ENCODE measurements around the gene ZNF557. TPM values are rescaled to one million over a fixed set of nuclear protein-coding genes. Genes with fewer than 3 reads are reported as not detected.

Gene ZNF557
- total RNA-seq, 1 experiment from 2014 or later: 7.8 TPM

- ATAC-seq (no peak), DNase-seq (ENCODE audit: low read depth, low spot score) (no peak)
- RAD21 ChIA-PET (ENCODE audit: low non-redundant PET in 1 of 2, low total read pairs in 2 of 2, uncharacterized antibody in 2 of 2, unreplicated experiment in 2 of 2): no interaction called here
- POLR2A ChIA-PET: interaction anchor here (0.6 kb wide), 1 partner anchor 89 kb away, joined by 5 read pairs; no protein-coding TSS in a partner anchor
- Histone ChIP-seq H3K36me3 (ENCODE audit: control insufficient read depth in 1 of 2, insufficient read depth in 2 of 2, low read length in 2 of 2) (0 out of 4 replicates have a peak, but pooled peaks cover 0 to 8% of the 10 kb centered on the region in 2 experiments), H4K20me1 (ENCODE audit: insufficient read depth) (no peaks in the 10 kb centered on the region), H3K27me3 (ENCODE audit: insufficient read depth, low read length) (no peaks in the 10 kb centered on the region), H3K9ac (ENCODE audit: low read length) (no peak overlapping the region), H3K4me3 (replicated peaks in 1 of 2; ENCODE audit: low read depth in 1 of 2, low read length in 2 of 2) (no peak overlapping the region), H3K9me3 (ENCODE audit: control insufficient read depth in 1 of 2, insufficient read depth in 1 of 2, low read depth in 1 of 2, low read length in 2 of 2) (no peaks in the 10 kb centered on the region), H3K4me2 (ENCODE audit: low read length) (no peak overlapping the region), H2AFZ (ENCODE audit: low read depth, low read length, poor library complexity, severe bottlenecking) (no peak overlapping the region), H3K79me2 (ENCODE audit: insufficient read depth, low read length) (no peaks in the 10 kb centered on the region), H3K4me1 (ENCODE audit: control insufficient read depth in 1 of 2, insufficient read depth in 2 of 2, low read length in 2 of 2) (no peaks in the 10 kb centered on the region), H3K27ac (ENCODE audit: low read depth, low read length) (no peak overlapping the region), H3K9me2 (ENCODE audit: insufficient read depth) (no peaks in the 10 kb centered on the region)
- BruUV-seq (replicated peaks): no TSS peak
- intact Hi-C loops (cut with micrococcal nuclease): no loop called here
- TF ChIP-seq ATF3 (IDR thresholded peaks at IDR 0.05): no peak
- no peak for TF ChIP-seq SP1 (IDR thresholded peaks at IDR 0.05; ENCODE audit: low read depth)
- TF ChIP-seq EZH2phosphoT487 (IDR thresholded peaks at IDR 0.05; ENCODE audit: borderline replicate concordance): no peak
- no peak for TF ChIP-seq SRF (IDR thresholded peaks at IDR 0.05; ENCODE audit: low read depth)
- no peak for TF ChIP-seq ZFX (IDR thresholded peaks at IDR 0.05)
- no peak for TF ChIP-seq POLR2A (IDR thresholded peaks at IDR 0.05; ENCODE audit: borderline replicate concordance, extremely low read depth, insufficient read depth, insufficient read length)
- no peak for TF ChIP-seq FOSL1 (IDR thresholded peaks at IDR 0.05; ENCODE audit: low read depth)
- no peak for TF ChIP-seq CBX3 (IDR thresholded peaks at IDR 0.05; ENCODE audit: low read depth)
- CTCF ChIA-PET: no interaction called here
Observed at GRCh38 chr19:7126132-7126531, 56.6 kb downstream of the ZNF557 start.

GRCh38 chr19:7130043-7130442, 60.5 kb downstream of the ZNF557 start:
- ATAC-seq (no peak), DNase-seq (ENCODE audit: low read depth, low spot score) (no peak)
- intact Hi-C loops (cut with micrococcal nuclease): no loop called here
- CTCF ChIA-PET: no interaction called here
- H3K4me2 ChIP-seq (ENCODE audit: low read length): no peak overlapping the region
- RAD21 ChIA-PET (ENCODE audit: low non-redundant PET in 1 of 2, low total read pairs in 2 of 2, uncharacterized antibody in 2 of 2, unreplicated experiment in 2 of 2): no interaction called here
- H3K9ac ChIP-seq (ENCODE audit: low read length): no peak overlapping the region
- no peak for TF ChIP-seq ZNF274 (IDR thresholded peaks at IDR 0.05; ENCODE audit: low read depth, low read length)
- no peak for TF ChIP-seq RAD21 (IDR thresholded peaks at IDR 0.05; ENCODE audit: low read depth)
- TF ChIP-seq SIN3A (IDR thresholded peaks at IDR 0.05; ENCODE audit: low read depth): no peak
- TF ChIP-seq MAX (IDR thresholded peaks at IDR 0.05): no peak
- TF ChIP-seq CEBPB (IDR thresholded peaks at IDR 0.05; ENCODE audit: low read depth): no peak
- no peak for TF ChIP-seq TCF7L2 (IDR thresholded peaks at IDR 0.05; ENCODE audit: borderline replicate concordance, extremely low read depth, insufficient read depth, insufficient read length)
- TF ChIP-seq YY1 (IDR thresholded peaks at IDR 0.05; ENCODE audit: extremely low read depth, insufficient replicate concordance, low read depth, low read length): no peak
- no peak for TF ChIP-seq SRF (IDR thresholded peaks at IDR 0.05; ENCODE audit: low read depth)
- TF ChIP-seq ZBTB33 (IDR thresholded peaks at IDR 0.05; ENCODE audit: extremely low read depth, insufficient replicate concordance, low read length): no peak
- no peak for TF ChIP-seq ZFX (IDR thresholded peaks at IDR 0.05)
- H4K20me1 ChIP-seq (ENCODE audit: insufficient read depth): no peaks in the 10 kb centered on the region
- POLR2A ChIA-PET: no interaction called here
- H3K27me3 ChIP-seq (ENCODE audit: insufficient read depth, low read length): no peaks in the 10 kb centered on the region
- peaks cover 5 to 7% of the 10 kb centered on the region in 2 experiments for H3K4me1 ChIP-seq (ENCODE audit: control insufficient read depth in 1 of 2, insufficient read depth in 2 of 2, low read length in 2 of 2)
- no peak overlapping the region for H3K4me3 ChIP-seq (replicated peaks in 1 of 2; ENCODE audit: low read depth in 1 of 2, low read length in 2 of 2)
- H3K36me3 ChIP-seq (ENCODE audit: control insufficient read depth in 1 of 2, insufficient read depth in 2 of 2, low read length in 2 of 2): 0 out of 4 replicates have a peak, but pooled peaks cover 0 to 4% of the 10 kb centered on the region in 2 experiments
- H2AFZ ChIP-seq (ENCODE audit: low read depth, low read length, poor library complexity, severe bottlenecking): no peak overlapping the region
- no peaks in the 10 kb centered on the region for H3K9me3 ChIP-seq (ENCODE audit: control insufficient read depth in 1 of 2, insufficient read depth in 1 of 2, low read depth in 1 of 2, low read length in 2 of 2)
- no peaks in the 10 kb centered on the region for H3K9me2 ChIP-seq (ENCODE audit: insufficient read depth)
- no TSS peak for BruUV-seq (replicated peaks)
- H3K79me2 ChIP-seq (ENCODE audit: insufficient read depth, low read length): no peaks in the 10 kb centered on the region
- H3K27ac ChIP-seq (ENCODE audit: low read depth, low read length): no peak overlapping the region
